Stimulated activated CD4-positive, alpha-beta T cell treated with anti-CD3 and anti-CD28 coated beads, Interleukin-2, amount 100 ng/mL, for 24 hours (primary cell): ENCODE results near the gene ARHGAP25.
A peak's percentile ranks its signal among the peaks of the same experiment; 100 is the strongest.

Source experiments
- DNase-seq, 2 donors: peaks; one replicate each; pipeline ENCODE4 v3.0.0-alpha.2; 2020

Gene ARHGAP25

DNA sequence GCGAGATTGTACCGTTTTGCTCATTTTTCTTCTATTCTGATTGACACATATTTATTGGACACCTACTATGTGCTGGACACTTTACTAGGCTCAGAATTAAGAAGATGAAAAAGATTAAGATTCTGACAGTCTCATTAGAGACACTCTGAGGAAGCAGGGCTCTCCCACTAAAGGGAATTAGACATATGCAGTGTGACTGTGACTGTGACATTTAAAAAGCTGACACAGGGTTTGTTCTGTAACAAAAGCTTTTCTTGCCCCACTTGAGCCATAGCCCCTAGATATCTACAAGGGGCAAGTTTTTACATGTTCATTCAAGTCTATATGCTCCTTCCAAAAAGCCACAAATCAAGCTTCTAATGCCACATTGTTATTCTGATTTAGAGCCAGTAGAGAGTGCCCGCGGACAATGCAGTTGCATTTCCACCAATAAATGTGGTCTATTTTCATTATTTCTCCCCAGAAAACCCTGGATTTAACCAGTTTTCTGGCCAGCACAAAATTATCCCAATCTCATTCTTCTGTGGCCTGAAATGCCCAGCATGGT is 9.8 kb downstream of the ARHGAP25 start:
- no peak for DNase-seq

DNA sequence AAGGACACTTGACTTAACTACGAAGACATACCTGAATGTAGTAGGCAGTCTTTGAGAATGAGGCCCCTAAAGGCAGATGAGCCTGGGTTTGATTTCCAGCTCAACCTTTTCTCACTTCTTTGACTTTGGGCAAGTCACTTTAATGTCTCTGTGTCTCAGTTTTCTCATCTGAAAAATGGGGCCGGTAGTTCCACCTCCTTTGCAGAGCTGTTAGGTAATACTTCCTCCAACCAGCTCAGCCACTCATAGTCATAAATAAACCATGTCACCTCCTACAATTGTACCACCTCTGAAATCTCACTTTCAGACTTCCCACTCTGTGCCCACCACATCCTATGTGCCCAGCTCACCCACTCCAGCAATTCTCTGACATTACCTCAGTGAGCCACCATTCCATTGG is 10.4 kb downstream of the ARHGAP25 start:
- DNase-seq: peak; percentile 49 to 55

DNA sequence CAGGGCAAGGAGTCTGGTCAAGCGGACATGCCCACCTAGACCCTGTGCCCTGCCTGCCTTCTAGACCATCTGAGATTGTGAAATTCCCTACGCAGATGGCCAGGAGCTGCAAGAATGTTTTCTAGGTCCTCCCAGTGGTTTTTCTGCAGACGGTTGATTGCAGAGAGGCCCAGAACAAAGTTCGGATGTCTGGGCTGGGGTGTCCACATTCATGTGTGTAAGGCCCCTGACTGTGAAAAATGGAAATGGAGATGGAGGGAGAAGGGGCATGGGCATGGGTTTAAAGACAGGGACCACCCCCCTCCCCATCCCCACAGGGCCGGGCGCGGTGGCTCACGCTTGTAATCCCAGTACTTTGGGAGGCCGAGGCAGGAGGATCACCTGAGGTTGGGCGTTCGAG is 11.8 kb downstream of the ARHGAP25 start:
- peak in 1 of 2 donors; percentile 15 for DNase-seq

DNA sequence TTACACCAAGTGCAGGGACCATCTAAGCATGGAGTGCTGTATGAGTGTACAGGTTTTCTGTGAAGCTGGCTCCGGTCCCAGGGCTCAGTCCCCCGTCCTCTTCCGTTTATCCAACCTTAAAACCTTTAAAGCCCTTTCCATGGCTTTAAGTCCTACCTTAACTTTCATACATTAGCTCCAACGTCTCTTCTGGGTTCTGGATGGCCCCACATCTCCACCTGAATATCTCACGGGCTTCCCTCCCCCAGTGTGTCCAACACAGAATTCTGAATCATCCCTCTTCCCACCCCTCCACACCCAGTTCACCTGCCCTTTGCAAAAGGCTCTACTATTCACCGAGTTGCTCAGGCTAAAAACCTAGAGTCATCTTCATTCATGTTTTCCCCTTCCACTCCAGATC is 12.8 kb downstream of the ARHGAP25 start:
- DNase-seq: peak in 1 of 2 donors; percentile 16

DNA sequence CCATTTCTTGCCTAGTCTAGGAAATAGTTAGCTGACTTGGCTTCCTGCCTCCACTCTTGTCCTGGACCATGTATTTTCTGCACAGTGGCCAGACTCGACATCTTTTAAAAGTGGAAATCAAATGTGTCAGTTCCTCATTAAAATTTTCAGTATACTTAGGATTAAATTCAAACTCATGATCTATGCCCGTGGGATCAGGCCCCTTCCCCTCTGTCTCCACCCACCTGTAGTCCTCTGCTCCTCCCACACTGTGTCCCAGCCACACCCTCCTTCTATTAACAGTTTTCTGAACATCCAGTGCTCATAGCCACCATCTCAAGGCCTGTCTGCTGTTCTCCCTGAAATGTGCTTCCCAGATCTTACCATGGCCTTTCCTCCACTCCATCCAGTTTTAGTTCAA is 13.3 kb downstream of the ARHGAP25 start:
- peak in 1 of 2 donors; percentile 15 for DNase-seq

DNA sequence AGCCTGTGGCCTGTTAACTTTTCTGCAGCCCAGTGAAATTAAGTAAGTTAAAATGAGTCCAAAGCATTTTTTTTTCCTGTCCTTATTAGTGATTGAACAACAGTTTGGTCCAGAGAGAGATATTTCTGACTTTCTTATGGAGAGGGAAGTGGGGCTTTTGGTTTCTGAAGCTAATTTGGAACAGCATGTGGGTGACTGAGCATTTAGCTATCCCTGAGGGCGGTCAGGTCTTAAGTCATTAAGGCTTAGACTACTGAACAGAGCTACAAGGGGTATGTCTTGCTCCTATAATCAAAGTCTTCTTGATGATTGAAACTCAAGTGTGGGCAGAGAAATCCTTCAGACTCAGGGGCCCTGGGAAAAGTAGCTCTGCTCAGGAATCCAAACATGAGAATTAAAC is 14.0 kb downstream of the ARHGAP25 start:
- DNase-seq: peak in 1 of 2 donors; percentile 14

DNA sequence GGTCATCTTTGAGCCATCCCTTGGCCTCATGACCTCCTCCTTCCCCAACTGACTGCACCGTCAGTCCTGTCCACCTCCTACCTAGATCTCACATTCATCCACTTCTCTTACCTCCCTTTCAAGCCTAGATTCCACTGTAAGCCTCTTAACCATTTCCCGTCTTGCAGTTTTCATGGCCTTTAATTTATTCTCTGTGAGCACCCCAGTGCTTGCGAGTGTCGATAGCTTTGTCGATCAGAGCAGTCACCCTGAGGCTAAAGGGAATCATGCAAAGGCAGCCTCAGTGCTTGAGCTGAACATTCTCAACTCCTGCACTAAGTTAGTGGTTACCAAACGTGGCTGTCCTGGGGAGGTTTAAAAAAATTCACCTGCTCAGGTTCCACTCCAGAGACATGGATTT is 14.7 kb downstream of the ARHGAP25 start:
- DNase-seq: no peak

DNA sequence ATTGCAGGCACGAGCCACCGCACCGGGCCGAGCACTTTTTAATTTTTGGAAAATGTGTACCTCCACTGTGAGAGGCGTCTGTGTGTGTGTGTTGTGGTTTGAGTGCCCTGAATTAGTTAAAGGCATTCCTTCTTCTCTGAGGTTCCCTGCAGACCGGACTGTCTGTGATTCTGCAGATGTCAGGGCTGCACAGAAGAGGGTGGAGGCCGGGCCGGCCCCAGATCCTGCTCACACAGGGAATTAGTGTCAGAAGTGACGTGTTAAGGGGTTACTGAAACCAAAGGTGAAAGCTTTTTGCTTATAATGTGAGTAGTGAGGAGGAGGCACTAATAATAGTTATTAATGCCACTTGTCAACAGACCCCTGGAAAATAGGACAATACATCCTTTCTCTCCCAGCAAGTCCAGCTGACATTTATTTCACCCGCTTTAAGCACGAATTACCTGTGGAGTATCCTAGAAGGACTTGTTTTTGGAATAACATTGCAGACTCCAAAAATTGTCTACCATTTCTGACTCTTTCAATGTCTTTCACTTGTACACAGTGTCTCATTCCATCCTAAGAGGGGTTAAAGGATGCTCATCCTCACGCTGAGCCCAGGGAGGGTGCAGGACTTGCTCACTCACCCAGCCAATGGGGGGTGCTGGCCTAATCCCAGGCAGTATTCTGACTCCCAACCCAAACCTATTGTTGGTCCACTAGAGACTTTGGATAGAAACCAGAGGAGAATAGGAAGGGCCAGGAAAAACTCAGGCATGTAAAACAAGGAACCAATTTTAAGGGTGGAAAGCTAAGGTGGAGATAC is 16.2 kb downstream of the ARHGAP25 start:
- DNase-seq: no peak

DNA sequence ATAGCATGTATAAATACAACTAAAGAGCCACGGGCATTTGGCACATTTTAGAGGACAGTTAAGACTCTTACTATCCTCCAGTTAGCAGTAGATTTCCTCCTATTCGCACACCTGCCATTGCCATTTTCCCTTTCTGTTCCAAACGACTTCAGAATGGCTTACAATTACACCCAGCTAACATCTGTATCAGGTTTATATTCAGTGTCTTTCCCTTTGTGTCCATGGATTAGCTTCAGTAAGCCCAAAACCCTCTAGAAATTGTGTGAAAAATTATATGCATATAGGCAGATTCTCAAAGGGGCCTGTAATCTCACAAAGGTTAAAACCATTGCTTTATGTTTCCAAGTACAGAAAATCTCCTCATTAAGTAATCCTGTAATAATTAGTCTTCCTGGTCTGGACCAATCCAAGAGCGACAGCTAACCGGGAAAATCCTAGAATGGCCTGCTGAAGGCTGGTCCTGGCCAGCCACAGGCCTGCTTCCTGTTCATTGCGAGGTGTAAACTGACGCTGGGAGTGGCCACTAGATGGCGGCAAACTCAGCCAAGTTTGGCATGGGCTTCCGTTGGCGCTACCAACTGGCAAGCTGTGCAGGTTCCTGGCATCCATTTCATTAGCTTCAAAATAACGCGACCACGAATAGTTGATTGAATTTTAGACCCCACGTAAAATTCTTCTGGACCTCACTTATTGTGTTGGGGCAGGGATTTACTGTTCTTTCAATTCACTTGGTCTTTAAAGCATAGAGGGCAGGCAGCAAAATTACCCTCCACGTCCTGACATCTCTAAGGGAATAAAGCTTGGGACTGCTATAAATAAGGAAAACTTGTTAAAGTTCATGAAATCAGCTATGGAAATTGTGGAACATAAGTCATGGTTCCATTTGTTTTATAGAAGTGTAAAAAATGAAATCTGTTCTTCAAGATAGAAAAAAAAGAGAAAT is 17.1 kb downstream of the ARHGAP25 start:
- peak; percentile 94 to 95 for DNase-seq

DNA sequence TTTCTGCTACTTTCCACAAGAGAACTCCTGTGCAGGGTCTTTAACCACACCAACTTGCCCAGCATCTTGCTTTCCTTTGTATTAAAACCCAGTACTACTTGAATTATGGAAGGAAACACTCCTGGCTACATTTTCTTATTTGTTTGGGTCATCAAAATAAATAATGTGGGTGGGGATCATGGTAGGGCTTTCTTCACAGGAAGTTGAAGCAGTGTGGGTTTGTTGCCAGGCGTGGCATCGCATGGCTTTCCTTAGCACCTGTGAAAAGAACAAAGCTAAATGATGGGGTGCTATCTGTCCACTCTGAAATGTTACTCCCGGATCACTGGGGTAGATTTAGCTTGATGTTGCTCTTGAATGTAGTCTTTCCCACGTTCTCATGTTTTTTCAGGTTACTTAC is 18.7 kb downstream of the ARHGAP25 start:
- peak in 1 of 2 donors; percentile 21 for DNase-seq

DNA sequence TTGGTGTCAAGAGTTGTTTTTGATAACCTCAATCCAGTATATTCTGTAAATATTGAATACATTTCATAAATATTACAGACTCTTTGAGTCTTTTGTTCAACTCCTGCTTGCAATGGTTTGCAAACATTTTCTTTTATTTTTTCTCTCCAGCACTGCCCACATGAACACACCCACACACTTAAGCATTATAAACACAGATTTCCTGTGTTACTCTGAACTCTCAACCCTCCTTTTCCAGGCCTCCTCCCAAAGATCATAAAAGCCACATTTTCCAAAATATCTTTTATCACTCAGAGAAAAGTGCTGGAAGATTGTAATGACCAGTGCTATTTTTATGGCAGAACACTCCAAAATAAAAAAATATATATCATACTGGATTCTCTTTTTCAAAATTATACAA is 20.5 kb downstream of the ARHGAP25 start:
- DNase-seq: no peak

DNA sequence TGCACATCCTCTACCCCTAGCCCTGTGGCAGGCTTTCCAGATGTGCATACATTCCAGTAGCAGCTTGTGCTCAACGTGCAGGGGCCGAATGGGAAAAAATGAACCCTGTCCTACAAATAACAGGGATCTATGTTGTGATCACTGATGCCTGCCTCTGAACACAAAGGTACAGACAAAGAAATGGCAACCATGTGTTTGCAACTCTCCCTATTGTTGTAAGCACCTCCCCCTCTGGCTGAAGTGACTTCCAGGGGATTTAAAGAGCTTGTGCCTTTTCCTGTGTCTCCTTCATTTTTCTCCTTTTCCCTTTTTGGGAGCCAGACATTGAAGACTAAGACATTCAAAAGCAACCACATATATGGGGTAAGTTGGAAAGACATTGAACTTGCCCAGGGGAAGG is 21.6 kb downstream of the ARHGAP25 start:
- no peak for DNase-seq

DNA sequence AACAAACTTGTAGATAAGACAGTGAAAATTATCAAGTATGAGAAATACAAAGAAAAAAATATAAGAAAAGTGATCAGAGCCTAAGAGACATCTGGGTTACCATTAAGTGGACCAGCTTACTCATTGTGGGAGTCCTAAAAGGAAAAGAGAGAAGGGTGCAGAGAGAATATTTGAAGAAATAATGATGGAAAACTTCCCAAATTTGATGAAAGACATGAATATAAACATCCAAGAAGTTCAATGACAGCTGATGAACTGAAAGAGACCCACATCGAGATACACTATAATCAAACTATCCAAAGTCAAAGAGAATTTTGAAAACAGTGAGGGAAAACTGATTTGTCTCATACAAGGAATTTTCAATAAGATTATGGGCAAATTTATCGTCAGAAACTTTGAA is 22.5 kb downstream of the ARHGAP25 start:
- DNase-seq: no peak

DNA sequence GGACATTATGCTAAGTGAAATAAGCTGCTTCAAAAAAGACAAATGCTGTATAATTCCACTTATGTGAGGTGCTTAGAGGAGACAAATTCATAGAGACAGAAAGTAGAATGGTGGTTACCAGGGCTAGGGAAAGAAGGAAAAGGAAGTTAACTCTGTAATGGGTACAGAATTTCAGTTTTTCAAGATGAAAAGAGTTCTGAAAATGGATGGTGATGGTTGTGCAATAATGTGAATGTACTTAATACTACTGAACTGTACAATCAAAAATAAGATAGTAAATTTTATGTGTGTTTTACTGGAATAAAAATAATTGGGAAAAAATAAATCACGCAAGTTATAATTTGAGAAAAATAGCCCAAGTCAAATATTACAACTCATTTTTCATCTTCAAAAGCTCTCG is 27.5 kb downstream of the ARHGAP25 start:
- no peak for DNase-seq

DNA sequence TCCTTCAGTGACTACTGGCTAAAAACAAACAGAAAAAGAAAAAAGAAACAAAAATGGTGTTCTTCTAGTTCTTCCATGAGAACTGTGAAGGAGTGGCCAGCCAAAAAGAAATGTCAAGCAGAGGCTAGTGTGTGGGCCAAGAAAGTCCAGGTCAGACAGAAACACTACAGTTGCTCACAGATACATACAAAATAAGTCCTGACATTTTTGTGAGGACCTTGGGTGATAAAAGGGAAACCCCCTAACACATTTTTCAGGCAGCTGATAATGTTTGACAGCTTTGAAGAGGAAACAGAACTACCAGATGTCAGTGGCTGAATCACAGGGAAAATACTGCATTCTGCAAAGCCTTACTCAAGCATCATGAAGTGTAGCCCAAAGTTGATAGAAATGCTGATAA is 28.1 kb downstream of the ARHGAP25 start:
- no peak for DNase-seq

DNA sequence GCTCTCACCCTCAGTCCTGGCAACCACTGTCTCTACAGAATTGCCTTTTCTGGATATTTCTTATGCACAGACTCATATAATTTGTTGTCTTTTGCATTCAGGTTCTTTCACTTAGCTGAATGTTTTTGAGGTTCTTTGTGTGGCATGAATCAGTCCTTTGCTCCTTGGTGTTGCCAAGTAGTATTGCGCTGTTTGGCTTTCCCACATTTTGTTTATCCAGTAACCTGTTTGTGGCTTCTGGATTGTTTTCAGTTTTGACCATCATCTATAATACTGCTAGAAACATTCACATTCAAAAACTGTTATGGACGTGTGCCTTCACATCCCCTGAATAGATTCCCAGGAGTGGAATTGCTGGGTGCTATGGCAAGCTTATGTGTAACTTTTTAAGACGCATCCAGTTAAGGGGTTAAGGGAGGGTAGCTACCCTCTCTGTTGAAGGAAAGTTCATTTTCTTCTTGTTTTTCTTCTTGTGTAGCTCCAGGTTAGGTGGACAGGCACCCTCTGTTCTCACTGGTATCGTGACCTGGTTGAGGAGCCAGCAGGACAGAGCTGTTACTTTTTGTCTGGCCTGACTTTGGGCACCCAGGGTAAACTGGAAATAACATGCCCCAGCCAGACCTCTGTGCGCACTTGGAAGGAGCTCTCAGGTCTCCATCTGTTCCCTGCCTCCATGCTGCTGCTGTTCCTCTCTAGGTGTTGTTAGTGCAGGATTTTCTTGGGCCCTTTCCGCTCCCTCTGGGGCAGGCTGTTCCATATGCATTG is 29.6 kb downstream of the ARHGAP25 start:
- DNase-seq: no peak

DNA sequence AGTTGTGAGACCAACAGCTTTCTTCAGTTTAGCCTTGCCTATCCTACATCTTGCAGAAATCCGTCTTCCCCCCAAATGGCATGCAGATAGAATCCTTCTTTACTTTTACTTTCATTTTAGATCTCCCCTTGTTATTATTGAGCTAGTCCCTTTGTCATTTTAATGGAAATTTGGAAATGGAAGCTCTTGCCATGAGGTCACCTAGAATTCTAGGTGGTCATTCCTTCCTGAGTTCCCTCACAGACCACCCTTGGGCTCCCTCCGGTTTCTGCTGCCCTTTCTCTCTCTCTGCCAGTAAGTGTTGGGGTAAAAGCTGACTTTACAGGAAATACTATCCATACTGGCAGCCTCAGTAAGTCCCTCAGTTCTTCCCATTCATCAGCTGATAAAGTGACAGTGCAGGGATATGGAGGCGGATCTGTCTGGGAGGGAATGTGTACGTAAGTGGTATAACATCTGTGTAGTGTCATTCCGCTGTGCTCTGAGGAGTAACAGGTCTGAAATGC is 30.2 kb downstream of the ARHGAP25 start:
- DNase-seq: no peak

DNA sequence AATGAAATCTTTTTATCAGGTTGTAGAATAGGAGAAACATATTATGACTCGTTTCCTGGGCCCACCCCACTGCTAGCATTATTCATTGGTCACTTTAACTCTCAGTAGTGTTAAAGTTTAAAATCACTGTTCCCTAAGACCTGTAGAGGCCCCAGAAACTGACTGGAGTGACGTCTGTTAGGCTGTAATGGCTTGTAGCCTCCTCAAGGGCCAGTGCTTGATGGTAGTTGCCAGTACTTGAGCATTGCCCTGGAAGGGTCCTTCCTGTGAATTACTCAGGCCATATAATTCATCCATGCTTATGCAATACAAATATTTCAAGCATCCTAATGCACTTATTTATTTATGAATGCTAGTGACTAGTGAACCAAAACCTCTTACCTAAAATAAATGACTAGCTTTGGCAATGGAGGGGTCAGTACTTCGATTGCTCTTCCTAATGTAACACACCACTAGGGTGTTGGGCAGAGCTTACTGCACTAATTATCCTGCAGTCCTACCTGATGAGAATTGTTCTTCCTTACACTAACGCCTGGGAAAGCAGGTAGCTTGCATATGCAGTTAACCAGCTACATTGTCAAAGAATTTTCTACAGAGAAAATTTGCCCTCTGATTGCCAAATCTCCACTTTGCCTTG is 31.2 kb downstream of the ARHGAP25 start:
- no peak for DNase-seq

DNA sequence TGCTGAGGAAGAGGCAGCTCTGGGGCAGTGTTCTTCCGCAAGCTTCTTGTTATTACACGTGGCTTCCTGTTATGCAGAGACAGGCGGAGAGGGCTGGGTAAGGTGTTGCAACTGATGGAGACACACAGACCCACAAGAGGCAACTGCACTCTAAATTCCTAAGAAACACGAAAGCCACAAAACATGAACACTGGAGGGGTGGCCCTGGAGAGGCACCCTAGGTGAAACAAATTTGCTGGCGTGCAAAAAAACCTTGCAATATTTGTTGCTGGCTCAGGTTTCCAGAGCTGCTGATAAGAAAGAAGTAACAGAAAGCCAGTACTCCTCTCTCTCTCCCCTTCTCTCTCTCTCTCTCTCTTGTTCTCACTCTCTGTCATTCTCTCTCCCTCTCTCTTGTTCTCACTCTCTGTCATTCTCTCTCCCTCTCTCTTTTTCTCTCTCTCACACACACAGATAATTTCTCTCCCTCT is 31.8 kb downstream of the ARHGAP25 start:
- peak; percentile 59 for DNase-seq

DNA sequence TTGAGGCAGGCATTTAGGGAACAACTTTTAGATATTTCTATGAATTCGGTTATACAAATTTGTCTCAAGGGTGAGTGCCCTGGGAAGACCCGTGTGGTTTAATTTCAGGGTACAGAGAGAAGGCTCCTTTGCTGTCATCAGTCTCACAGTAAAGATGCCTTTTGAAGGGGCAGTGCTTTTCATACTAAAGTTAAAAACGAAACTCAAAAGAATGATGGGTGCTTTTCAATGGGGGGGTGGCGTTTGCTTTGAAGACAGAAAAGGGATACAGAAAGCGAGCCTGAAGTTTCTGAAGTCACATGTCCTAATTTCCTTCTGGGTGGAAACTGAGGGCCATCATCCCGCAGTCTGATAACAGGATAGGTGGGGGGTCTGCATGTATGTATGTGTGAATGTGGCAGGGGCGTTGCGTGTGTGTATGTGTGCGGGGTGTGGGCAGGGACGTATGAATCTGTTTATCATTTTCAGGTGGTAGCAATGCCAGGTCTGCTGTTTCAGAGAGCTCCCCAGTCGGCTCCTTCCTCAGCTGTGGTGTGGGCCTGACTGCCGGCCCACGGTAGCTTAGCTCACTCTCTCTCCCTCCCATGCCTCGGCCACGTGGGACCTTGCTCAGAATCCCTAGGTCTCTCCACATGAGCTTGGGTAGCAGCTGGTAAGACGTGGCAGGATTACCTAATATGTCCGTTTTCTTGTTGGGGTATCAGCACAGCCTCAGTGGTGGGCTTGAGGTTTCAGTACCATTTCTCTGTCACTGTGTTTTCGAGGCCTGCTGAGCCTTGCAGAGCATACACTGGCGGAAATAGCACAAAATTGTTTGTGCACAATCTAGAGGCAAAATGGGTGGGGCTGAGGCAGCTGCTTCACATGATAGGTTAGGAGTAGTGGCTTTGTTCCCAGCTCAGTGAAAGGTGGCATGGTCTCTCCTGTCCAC is 32.7 kb downstream of the ARHGAP25 start:
- DNase-seq: peak; percentile 34 to 46

DNA sequence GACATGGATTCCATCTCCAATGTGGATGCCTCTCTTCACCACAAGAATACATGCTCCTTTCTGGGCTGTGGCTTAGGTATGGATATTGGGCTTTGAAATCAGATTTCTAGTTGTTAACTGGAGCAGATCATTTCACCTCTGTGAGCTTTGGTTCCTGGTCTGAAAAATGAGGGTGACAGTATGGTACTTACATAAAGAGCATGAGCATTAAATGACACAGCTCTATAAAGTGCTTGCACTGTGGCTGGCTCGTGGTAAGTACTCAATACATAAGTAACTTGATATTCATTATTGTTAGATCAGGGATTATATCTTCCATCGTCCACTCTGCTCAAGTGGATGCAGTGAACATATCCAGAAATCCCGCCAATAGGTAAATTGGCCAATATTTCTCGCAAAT is 33.4 kb downstream of the ARHGAP25 start:
- DNase-seq: no peak
